Measurements from ENCODE around the gene STOM.

STOM gene

DNA sequence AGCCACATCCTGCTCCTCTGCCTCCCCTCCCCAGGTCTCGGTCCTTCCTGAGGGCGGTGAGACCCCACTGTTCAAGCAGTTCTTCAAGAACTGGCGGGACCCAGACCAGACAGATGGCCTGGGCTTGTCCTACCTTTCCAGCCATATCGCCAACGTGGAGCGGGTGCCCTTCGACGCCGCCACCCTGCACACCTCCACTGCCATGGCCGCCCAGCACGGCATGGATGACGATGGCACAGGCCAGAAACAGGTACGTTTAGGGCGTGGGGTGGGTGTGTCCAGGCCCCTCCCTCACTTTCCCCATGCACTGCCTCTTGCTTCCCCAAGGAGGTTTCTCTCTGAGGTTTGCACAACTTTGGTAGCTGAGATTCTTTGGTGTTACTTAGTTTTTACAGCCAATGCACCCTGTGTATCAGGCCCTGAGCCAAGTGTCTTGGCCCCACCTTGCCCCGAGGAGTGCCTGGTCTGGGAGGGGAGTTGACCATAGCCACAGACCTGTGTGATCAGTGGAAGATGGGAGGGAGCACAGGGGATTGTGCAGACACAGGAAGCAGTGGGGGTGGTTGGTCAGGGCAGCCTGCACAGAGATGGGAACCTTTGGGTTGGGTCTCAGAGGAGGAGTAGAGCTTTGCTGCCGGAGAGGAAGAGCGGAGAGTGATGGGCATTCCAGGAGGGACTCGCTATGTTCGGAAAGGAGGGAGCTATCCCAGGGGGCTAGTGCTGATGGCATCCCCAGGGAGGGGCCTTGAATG is 51.2 kb downstream of the STOM start:
- Histone ChIP-seq H3K4me2 (ENCODE audit: low read depth, low read length) (no peak overlapping the region), H3K9me2 (replicated peaks; ENCODE audit: insufficient read depth, low read length) (no peaks in the 10 kb centered on the region), H3K9me3 (replicated peaks; ENCODE audit: insufficient read depth, low read length) (no peaks in the 10 kb centered on the region), H3K27me3 (replicated peaks; ENCODE audit: insufficient read depth, low read length) (no peaks in the 10 kb centered on the region), H3K36me3 (replicated peaks; ENCODE audit: insufficient read depth, low read length) (no peaks in the 10 kb centered on the region), H2AFZ (ENCODE audit: low read length) (no peak overlapping the region), H3K4me3 (ENCODE audit: low read length) (no peak overlapping the region), H3F3A (ENCODE audit: insufficient read depth, low read length) (no peaks in the 10 kb centered on the region), H3K27ac (ENCODE audit: low read length) (no peak overlapping the region), H3K79me2 (ENCODE audit: low read length) (no peaks in the 10 kb centered on the region), H3K4me1 (ENCODE audit: low read length) (no peaks in the 10 kb centered on the region), H3K9ac (ENCODE audit: low read length) (no peak overlapping the region), H4K20me1 (ENCODE audit: insufficient read depth, low read length) (no peaks in the 10 kb centered on the region)
- TF ChIP-seq EZH2 (optimal IDR thresholded peaks at IDR 0.05; ENCODE audit: low read depth, low read length) (no peak), EZH2phosphoT487 (IDR thresholded peaks at IDR 0.05; ENCODE audit: low read length) (no peak)
- TF ChIP-seq, protein P1, sequence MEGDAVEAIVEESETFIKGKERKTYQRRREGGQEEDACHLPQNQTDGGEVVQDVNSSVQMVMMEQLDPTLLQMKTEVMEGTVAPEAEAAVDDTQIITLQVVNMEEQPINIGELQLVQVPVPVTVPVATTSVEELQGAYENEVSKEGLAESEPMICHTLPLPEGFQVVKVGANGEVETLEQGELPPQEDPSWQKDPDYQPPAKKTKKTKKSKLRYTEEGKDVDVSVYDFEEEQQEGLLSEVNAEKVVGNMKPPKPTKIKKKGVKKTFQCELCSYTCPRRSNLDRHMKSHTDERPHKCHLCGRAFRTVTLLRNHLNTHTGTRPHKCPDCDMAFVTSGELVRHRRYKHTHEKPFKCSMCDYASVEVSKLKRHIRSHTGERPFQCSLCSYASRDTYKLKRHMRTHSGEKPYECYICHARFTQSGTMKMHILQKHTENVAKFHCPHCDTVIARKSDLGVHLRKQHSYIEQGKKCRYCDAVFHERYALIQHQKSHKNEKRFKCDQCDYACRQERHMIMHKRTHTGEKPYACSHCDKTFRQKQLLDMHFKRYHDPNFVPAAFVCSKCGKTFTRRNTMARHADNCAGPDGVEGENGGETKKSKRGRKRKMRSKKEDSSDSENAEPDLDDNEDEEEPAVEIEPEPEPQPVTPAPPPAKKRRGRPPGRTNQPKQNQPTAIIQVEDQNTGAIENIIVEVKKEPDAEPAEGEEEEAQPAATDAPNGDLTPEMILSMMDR (IDR thresholded peaks at IDR 0.05; ENCODE audit: low read length): no peak
- no peak for DNase-seq

DNA sequence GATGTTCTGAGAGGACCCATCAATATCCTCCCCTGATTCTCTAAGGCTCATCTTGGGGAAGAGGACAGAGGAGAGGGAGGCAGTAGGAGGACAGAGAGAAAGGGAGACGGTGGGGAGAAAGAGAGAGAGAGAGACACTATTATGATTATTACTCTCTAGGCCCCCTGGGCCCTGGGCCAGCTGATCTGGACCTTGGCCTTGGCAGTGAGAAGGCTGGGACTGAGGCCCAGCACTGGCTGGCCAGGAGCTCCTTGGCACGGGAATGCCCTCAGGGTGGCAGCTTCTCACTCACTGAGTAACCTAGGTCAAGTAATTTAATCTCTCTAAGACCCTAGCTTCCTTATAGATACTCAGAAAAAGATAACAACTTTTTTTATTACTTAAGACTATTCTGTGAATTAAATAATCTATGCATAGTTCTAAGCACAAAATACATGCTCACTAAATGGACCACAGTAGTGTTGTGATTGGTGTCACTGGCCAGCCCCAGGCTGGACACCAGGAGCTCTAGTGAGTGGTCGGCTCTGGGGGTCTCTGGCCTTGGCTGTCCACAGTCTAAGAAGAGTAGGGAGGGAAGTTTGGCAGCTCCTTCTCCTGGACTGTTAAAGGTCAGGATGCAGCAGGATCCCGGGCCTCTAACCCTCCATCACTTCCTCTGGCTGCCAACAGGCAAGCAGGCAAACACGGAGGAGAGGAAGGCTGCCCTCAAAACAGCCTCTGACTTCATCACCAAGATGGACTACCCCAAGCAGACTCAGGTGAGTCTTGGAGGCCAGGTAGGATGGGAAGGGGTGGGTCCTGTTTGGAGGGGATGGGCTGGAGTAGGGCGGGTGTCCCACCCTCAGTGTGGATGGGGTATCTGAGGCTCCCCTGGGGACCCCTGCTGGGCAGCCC is 52.1 kb downstream of the STOM start:
- H3F3A ChIP-seq (ENCODE audit: insufficient read depth, low read length): no peaks in the 10 kb centered on the region
- H3K27me3 ChIP-seq (replicated peaks; ENCODE audit: insufficient read depth, low read length): no peaks in the 10 kb centered on the region
- no peak overlapping the region for H3K9ac ChIP-seq (ENCODE audit: low read length)
- no peaks in the 10 kb centered on the region for H4K20me1 ChIP-seq (ENCODE audit: insufficient read depth, low read length)
- H3K4me1 ChIP-seq (ENCODE audit: low read length): no peaks in the 10 kb centered on the region
- no peaks in the 10 kb centered on the region for H3K9me3 ChIP-seq (replicated peaks; ENCODE audit: insufficient read depth, low read length)
- H3K36me3 ChIP-seq (replicated peaks; ENCODE audit: insufficient read depth, low read length): no peaks in the 10 kb centered on the region
- no peaks in the 10 kb centered on the region for H3K79me2 ChIP-seq (ENCODE audit: low read length)
- no peak for TF ChIP-seq EZH2phosphoT487 (IDR thresholded peaks at IDR 0.05; ENCODE audit: low read length)
- H3K9me2 ChIP-seq (replicated peaks; ENCODE audit: insufficient read depth, low read length): no peaks in the 10 kb centered on the region
- H2AFZ ChIP-seq (ENCODE audit: low read length): no peak overlapping the region
- no peak for DNase-seq
- H3K27ac ChIP-seq (ENCODE audit: low read length): no peak overlapping the region
- no peak overlapping the region for H3K4me2 ChIP-seq (ENCODE audit: low read depth, low read length)
- no peak overlapping the region for H3K4me3 ChIP-seq (ENCODE audit: low read length)

DNA sequence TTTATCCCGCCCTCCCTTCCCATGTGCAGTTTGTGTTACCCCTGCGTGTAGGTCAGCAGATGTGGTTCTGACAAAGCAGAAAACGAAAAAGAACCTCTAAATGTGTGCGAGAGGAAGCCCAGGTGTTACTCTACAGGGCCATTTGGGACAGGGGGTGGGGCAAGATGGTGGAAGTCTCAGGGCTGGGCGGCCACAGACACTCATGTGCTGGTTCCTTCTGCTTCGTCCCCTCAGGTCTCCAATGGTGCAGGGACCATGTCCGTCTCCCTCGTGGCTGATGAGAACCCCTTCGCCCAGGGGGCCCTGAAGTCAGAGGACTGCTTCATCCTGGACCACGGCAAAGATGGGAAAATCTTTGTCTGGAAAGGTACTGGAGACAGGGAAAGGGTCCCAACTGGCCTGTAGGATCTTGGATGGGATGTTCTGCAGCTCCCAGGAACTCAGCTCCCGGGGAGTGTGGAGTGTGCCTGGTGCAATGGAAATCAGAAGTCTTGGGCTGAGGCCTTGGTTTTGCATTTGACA is 53.1 kb downstream of the STOM start:
- H3K4me3 ChIP-seq (ENCODE audit: low read length): no peak overlapping the region
- no peaks in the 10 kb centered on the region for H3F3A ChIP-seq (ENCODE audit: insufficient read depth, low read length)
- TF ChIP-seq, protein P1 (IDR thresholded peaks at IDR 0.05; ENCODE audit: low read length): no peak
- TF ChIP-seq EZH2phosphoT487 (IDR thresholded peaks at IDR 0.05; ENCODE audit: low read length) (no peak), EZH2 (optimal IDR thresholded peaks at IDR 0.05; ENCODE audit: low read depth, low read length) (no peak)
- H3K4me2 ChIP-seq (ENCODE audit: low read depth, low read length): no peak overlapping the region
- H3K9me3 ChIP-seq (replicated peaks; ENCODE audit: insufficient read depth, low read length): no peaks in the 10 kb centered on the region
- H3K27ac ChIP-seq (ENCODE audit: low read length): no peak overlapping the region
- no peak overlapping the region for H3K9ac ChIP-seq (ENCODE audit: low read length)
- no peaks in the 10 kb centered on the region for H4K20me1 ChIP-seq (ENCODE audit: insufficient read depth, low read length)
- H3K79me2 ChIP-seq (ENCODE audit: low read length): no peaks in the 10 kb centered on the region
- no peaks in the 10 kb centered on the region for H3K27me3 ChIP-seq (replicated peaks; ENCODE audit: insufficient read depth, low read length)
- DNase-seq: no peak
- no peaks in the 10 kb centered on the region for H3K4me1 ChIP-seq (ENCODE audit: low read length)
- H3K9me2 ChIP-seq (replicated peaks; ENCODE audit: insufficient read depth, low read length): no peaks in the 10 kb centered on the region
- no peak overlapping the region for H2AFZ ChIP-seq (ENCODE audit: low read length)
- no peaks in the 10 kb centered on the region for H3K36me3 ChIP-seq (replicated peaks; ENCODE audit: insufficient read depth, low read length)

Data from MM.1S (cell line).